HG03442 (cell line): ENCODE measurements around the gene SOCS3.

Experiments used
- ATAC-seq: cut with Tn5 transposase; IDR thresholded peaks from one replicate; pipeline ENCODE4 v1.9.1; 2021; ENCODE audit warnings: mild to moderate bottlenecking, moderate library complexity; ENCODE audit not compliant: unreplicated experiment

SOCS3 gene

GRCh38 chr17:78359997-78360370, at the start of gene SOCS3:
Gene SOCS3, minus strand, starts transcription at chr17:78360077. Its CDS starts 982 bp downstream, at chr17:78359095.
- peak; percentile 38 for ATAC-seq

DNA sequence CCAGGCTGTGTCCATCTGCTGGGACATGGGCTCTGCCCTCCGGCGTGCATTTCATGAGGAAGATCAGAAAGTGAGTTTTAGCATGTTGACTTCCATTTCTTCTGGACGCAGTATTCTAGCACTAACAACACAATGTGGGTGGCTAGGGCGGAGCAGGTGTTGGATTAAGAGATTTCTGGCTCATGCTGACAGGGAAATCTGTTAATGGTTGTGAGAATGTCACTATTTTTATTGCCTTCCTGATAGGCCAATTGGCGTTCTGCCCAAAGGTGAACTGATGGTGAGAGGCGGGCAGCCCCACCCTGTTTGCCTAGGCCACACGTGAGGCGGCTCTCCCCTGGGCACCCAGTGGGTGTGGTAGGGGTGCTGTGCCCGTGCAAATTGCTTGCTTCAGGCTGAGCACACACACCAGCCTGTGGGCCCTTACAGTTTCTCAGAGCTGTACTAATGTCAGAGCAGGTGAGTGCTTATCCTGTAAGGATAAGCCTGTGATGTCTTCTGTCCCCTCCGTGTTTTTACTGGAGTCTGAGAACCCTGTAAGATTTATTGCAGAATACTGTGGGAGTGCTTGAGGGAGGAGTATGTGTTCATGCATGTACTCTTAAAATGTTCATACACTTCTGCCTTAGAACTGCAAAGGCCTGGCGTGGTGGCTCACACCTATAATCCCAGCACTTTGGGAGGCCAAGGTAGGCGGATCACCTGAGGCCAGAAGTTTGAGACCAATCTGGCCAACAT, 49.5 kb upstream of the SOCS3 start:
- ATAC-seq = no peak

DNA sequence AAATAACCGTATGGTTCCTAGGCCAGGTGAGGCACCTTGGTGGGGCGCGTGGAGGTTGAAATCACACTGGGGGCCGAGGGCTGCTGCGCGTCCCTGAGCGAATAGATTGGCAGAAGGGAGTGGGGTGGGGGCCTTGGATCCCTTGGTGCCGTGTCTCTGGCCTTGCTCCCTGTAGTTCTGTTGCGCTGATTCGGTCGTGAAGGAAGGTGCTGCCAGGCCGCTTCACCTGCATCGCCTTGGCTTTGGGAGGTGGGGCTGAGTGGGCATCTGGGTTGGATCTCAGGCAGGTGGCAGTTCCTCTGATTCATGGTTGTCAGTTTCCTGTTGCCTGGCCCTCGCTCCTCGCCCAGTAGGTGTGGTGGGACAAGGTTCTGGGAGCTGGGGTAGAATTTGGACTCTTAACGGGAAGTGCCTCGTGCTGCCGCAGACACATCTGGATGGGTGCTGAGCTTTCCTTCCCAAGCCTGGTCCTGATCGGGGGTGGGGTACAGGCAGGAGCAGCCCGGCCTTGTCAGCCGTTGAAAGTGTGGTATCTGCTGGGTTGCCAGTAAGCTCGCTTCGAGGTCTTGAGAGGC, 48.7 kb upstream of the SOCS3 start:
- ATAC-seq = no peak

GRCh38 chr17:78407387-78408000, 47.6 kb upstream of the SOCS3 start:
- no peak for ATAC-seq

DNA sequence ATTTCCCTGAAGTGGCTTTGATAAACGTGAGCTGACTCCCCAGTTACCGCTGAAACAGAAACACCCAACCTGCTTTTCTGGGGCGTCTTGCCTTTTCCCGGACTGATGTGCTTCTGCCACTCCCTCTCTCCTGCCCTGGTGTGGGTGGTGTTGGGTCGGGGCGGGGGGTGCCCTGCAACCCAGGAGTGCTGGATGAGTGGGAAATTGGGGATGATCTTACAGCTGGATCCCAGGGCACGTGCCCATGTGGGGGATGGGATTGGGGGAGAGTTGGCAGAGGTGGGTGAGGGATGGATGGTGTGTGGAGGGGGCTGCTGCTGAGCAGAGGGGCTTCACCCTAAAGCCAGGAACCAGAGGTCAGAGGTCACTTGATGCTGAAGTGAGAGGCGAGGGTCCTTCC, 47.0 kb upstream of the SOCS3 start:
- ATAC-seq = no peak

GRCh38 chr17:78406396-78406795, 46.5 kb upstream of the SOCS3 start:
- no peak for ATAC-seq

GRCh38 chr17:78403822-78404221, 43.9 kb upstream of the SOCS3 start:
- no peak for ATAC-seq

DNA sequence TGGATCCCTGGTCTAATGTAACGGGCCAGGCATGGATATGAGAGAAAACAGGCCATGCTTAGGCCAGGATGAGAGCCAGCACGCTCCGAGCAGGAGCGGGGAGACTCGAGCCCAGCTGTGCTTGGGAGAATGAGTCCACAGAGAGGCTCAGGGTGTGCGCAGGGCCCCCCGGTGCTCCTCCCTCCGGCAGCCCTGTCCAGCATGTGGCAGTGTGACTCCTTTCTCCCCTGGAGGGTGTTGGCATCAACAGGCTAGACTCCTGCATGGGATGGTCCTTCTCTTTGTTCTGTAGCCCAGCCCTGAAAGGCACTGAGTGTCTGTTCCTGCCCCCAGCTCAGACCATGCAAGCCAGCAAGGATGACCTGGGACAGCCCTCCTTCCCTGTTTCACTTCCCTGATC, 42.0 kb upstream of the SOCS3 start:
- ATAC-seq = no peak

DNA sequence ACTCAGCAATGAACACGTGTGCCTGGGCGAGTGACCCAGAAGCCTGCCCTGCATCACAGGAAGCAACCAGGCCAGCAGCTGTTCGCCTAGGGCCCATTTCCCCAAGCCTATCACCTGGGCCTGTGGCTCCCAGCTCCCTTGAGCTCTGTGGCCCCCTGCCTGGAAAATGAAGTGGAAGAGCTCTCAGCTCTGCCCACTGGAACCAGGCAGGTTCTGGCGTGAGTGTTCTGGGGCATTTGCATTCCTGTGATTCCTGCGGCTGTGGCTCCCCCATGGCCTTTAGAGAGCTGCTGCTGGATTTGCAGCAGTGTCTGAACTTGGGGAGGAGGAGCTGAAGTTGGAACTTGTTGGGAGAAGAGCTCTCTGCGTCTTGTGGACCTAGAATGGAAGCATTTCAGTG, 41.4 kb upstream of the SOCS3 start:
- no peak for ATAC-seq

GRCh38 chr17:78400581-78401240, 40.8 kb upstream of the SOCS3 start:
- no peak for ATAC-seq

DNA sequence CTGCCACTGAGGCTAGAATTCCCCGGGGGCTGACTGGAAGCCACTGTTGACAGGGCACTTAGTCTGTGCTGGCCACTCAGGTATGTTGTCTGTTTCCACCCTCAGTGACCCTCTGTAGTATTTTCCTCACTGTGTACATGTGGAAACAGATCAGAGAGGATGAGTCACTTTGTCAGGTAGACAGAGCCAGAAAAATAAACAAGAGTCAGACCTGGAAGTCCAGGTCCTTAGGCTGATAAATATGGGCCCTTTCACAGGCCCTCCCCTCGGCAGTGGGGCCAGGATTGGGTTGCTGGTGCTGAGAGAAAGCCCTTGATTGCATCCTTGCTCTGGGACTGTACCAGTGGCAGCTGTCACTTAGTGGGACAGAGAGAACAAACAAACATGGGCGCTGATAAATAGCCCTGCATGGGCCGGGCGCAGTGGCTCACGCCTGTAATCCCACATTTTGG, 39.8 kb upstream of the SOCS3 start:
- no peak for ATAC-seq

- no peak for ATAC-seq
Observed at GRCh38 chr17:78399028-78399692, 39.3 kb upstream of the SOCS3 start.

GRCh38 chr17:78398390-78398789, 38.5 kb upstream of the SOCS3 start:
- no peak for ATAC-seq

DNA sequence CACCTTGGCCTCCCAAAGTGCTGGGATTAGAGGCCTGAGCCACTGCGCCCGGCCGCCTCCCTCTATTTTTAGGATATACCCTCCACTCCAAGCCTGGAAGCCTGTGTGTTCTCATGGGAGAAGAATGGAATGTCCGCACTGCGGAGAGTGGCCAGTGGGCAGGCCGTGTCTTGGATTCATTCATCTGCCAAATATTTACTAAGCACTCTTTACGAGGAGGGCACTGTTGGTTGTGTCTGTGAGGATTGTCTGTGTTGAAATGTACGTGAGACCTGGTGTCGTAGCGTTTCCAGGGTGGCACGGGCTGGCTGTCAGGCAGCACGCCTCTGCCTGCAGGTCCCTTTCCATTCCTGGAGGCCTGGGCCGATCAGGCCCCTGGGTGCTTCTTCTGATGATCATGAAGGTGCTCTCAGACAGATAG, 37.8 kb upstream of the SOCS3 start:
- no peak for ATAC-seq

GRCh38 chr17:78396441-78397337, 36.8 kb upstream of the SOCS3 start:
- no peak for ATAC-seq

GRCh38 chr17:78395155-78395554, 35.3 kb upstream of the SOCS3 start:
- ATAC-seq = no peak

- ATAC-seq = no peak
Observed at GRCh38 chr17:78394209-78394608, 34.3 kb upstream of the SOCS3 start.

DNA sequence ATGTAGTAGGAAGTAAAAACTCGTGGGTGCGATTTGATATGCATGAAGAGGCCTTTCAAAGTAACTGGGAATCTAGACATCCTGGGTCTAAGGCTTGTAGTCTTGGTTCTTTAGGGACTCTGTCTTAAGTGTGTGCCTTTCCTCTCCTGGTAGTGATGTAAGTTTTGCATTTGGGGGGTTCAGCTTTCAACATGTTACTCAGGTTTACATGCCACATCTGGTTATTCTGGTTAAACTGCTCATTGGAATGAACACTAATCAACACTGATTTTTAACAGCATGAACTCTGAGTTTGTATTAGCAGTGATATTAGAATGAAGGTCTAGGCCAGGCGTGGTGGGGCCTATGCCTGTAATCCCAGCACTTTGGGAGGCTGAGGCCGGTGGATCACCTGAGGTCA, 33.7 kb upstream of the SOCS3 start:
- no peak for ATAC-seq

- ATAC-seq = no peak
Observed at GRCh38 chr17:78392295-78392694, 32.4 kb upstream of the SOCS3 start.

DNA sequence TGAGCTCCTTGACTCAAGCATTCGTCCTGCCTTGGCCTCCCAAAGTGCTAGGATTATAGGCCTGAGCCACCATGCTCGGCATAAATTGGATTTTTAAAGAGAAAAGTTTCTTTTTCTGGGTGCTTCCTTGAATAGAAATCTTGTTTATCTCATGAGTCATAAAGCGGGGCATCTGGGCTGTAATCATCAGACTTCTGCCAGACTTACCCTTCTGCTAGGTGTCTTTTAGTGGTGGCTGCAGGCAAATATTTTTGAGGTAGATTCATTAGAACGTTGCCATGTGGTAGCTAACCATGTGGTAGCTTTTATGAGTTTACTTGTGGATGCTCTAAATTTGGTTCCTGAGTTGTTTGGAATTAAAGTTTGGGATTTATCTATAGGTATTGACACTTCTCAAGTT, 32.0 kb upstream of the SOCS3 start:
- ATAC-seq = no peak
